HG03175 (cell line): Measurements from ENCODE around the gene VPS13A.
"Not testable (repeated sequence)": the region's sequence is repeated elsewhere in the genome, so short reads cannot be mapped to it uniquely, and the experiment has no call there.

ENCODE experiments used
- ATAC-seq: cut with Tn5 transposase; IDR thresholded peaks from one replicate; pipeline ENCODE4 v1.9.1; 2021; ENCODE audit warnings: mild to moderate bottlenecking, moderate library complexity; ENCODE audit not compliant: unreplicated experiment

VPS13A gene

GRCh38 chr9:77180056-77180455 lies 2.7 kb downstream of the VPS13A start:
- ATAC-seq: no peak

- ATAC-seq: no peak
Measured at GRCh38 chr9:77183581-77183980, 6.2 kb downstream of the VPS13A start.

GRCh38 chr9:77188242-77188641 lies 10.9 kb downstream of the VPS13A start:
- no peak for ATAC-seq

- no peak for ATAC-seq
Measured at GRCh38 chr9:77194423-77194822, 17.1 kb downstream of the VPS13A start.

GRCh38 chr9:77210116-77210515 lies 32.8 kb downstream of the VPS13A start:
- no peak for ATAC-seq

GRCh38 chr9:77211561-77211960 lies 34.2 kb downstream of the VPS13A start:
- ATAC-seq: no peak

GRCh38 chr9:77212801-77213200 lies 35.5 kb downstream of the VPS13A start:
- no peak for ATAC-seq

GRCh38 chr9:77215874-77216273 lies 38.5 kb downstream of the VPS13A start:
- no peak for ATAC-seq

- no peak for ATAC-seq
Measured at GRCh38 chr9:77218612-77219011, 41.3 kb downstream of the VPS13A start.

GRCh38 chr9:77221431-77221830 lies 44.1 kb downstream of the VPS13A start:
- ATAC-seq: no peak

GRCh38 chr9:77224746-77225312 lies 47.5 kb downstream of the VPS13A start:
- no peak for ATAC-seq

- ATAC-seq: no peak
Measured at GRCh38 chr9:77236693-77237092, 59.4 kb downstream of the VPS13A start.

- no peak for ATAC-seq
Measured at GRCh38 chr9:77237896-77238295, 60.6 kb downstream of the VPS13A start.

- ATAC-seq: no peak
Measured at GRCh38 chr9:77251050-77251449, 73.7 kb downstream of the VPS13A start.

GRCh38 chr9:77257275-77257674 lies 79.9 kb downstream of the VPS13A start:
- no peak for ATAC-seq

GRCh38 chr9:77261605-77262004 lies 84.3 kb downstream of the VPS13A start:
- no peak for ATAC-seq

GRCh38 chr9:77267762-77268161 lies 90.4 kb downstream of the VPS13A start:
- ATAC-seq: not testable (repeated sequence)

GRCh38 chr9:77271023-77271690 lies 93.8 kb downstream of the VPS13A start:
- peak; percentile 61 for ATAC-seq

- ATAC-seq: no peak
Measured at GRCh38 chr9:77276799-77277198, 99.5 kb downstream of the VPS13A start.

GRCh38 chr9:77277719-77278118 lies 100.4 kb downstream of the VPS13A start:
- ATAC-seq: no peak

- no peak for ATAC-seq
Measured at GRCh38 chr9:77283991-77284390, 106.7 kb downstream of the VPS13A start.

- no peak for ATAC-seq
Measured at GRCh38 chr9:77284616-77285015, 107.3 kb downstream of the VPS13A start.

- ATAC-seq: no peak
Measured at GRCh38 chr9:77290373-77290772, 113.0 kb downstream of the VPS13A start.
